Transverse colon (tissue), 4 donors: Measurements from ENCODE around the gene NUP54. TPM values are rescaled to one million over a fixed set of nuclear protein-coding genes. Genes with fewer than 3 reads are reported as not detected.
A peak's percentile ranks its signal among the peaks of the same experiment; 100 is the strongest.

Experiments
- DNase-seq: peaks from one replicate; pipeline ENCODE4 v3.0.0-alpha.2; 2019
- H3K27ac ChIP-seq, 4 donors: fragments of 200-600 bp; sonication (generic); 2 replicates each; pipeline ENCODE4 v1.5.1; 2016 to 2018; ENCODE audit warnings: inconsistent platforms in 4 of 4
- H3K27me3 ChIP-seq: fragments of 200-600 bp; sonication (generic); 2 replicates; pipeline ENCODE4 v1.5.1; 2017; ENCODE audit warnings: inconsistent platforms
- H3K36me3 ChIP-seq, 4 donors: fragments of 200-600 bp; sonication (generic); 2 replicates each; pipeline ENCODE4 v1.5.1; 2017 to 2019; ENCODE audit warnings: inconsistent platforms in 4 of 4
- H3K4me1 ChIP-seq, 4 donors: fragments of 200-600 bp; sonication (generic); 2 replicates each; pipeline ENCODE4 v1.5.1; 2017 to 2020; ENCODE audit warnings: inconsistent platforms in 4 of 4
- H3K4me3 ChIP-seq, 4 donors: fragments of 200-600 bp; sonication (generic); 1 replicate in 1 of 4; 2 replicates in 3 of 4; pipeline versions ENCODE4 v1.5.1 to v1.6.1; 2017 to 2019; ENCODE audit warnings: inconsistent platforms in 4 of 4
- H3K9me3 ChIP-seq, 2 donors: fragments of 200-600 bp; sonication (generic); 2 replicates each; pipeline ENCODE4 v1.5.1; 2017 to 2019; ENCODE audit warnings: inconsistent platforms in 2 of 2
- EP300 ChIP-seq: sonication (generic); formaldehyde crosslinking; IDR thresholded peaks from one replicate; pipeline ENCODE4 v1.6.1; 2017; ENCODE audit warnings: antibody characterized with exemption, low read depth
- POLR2A ChIP-seq: fragments of 450-650 bp; IDR thresholded peaks from one replicate; pipeline ENCODE4 v1.6.1; 2016; ENCODE audit warnings: antibody characterized with exemption, mild to moderate bottlenecking, moderate library complexity
- POLR2AphosphoS5 ChIP-seq, 3 donors: sonication (generic); formaldehyde crosslinking; IDR thresholded peaks; one replicate each; pipeline ENCODE4 v1.6.1; 2016; ENCODE audit warnings: antibody characterized with exemption in 3 of 3
- WGBS, 2 donors: methylation state at CpG; one replicate each; pipeline ENCODE4 v1.1.5; 2018; ENCODE audit warnings: low coverage in 1 of 2; 5-methylcytosine and 5-hydroxymethylcytosine counted together
- in situ Hi-C, 4 donors: fragments of 200-750 bp; cut with MboI; loops; one replicate each; pipeline versions ENCODE4 v1.15.0 to v1.15.1; 2017; ENCODE audit warnings: low sequenced_read_pairs in 3 of 4, low pct_ligation_motif_present in 1 of 4, low pct_unique_long_range_greater_than_20kb in 1 of 4
- intact Hi-C: fragments of 100-400 bp; cut with DNase I; formaldehyde crosslinking; loops from one replicate; pipeline ENCODE4 v1.15.1; 2023; ENCODE audit warnings: low total_unique reads
- total RNA-seq, 4 donors: library from RNA; depleted of rRNA; stranded (reverse); fragments of >200 nt; gene quantifications; one replicate each; pipeline ENCODE4 v1.1.0, GENCODE V29; 2016
- TF ChIP-seq, protein P1 (sequence below), 5 experiments: fragments of 200-600 bp in 3 of 5; fragments of 450-650 bp in 2 of 5; sonication (generic) in 3 of 5; IDR thresholded peaks; 1 replicate in 2 of 5; 2 replicates in 3 of 5; pipeline ENCODE4 v1.5.1; 2016 to 2017; ENCODE audit warnings: antibody characterized with exemption in 5 of 5, inconsistent platforms in 3 of 5, mild to moderate bottlenecking in 2 of 5, moderate library complexity in 1 of 5

NUP54 gene
- total RNA-seq: 100 to 1,000 TPM in 1 of 4 donors, 10 to 100 TPM in 2, 1 to 10 TPM in 1; 7.0 to 142 (median 29.2) TPM

DNA sequence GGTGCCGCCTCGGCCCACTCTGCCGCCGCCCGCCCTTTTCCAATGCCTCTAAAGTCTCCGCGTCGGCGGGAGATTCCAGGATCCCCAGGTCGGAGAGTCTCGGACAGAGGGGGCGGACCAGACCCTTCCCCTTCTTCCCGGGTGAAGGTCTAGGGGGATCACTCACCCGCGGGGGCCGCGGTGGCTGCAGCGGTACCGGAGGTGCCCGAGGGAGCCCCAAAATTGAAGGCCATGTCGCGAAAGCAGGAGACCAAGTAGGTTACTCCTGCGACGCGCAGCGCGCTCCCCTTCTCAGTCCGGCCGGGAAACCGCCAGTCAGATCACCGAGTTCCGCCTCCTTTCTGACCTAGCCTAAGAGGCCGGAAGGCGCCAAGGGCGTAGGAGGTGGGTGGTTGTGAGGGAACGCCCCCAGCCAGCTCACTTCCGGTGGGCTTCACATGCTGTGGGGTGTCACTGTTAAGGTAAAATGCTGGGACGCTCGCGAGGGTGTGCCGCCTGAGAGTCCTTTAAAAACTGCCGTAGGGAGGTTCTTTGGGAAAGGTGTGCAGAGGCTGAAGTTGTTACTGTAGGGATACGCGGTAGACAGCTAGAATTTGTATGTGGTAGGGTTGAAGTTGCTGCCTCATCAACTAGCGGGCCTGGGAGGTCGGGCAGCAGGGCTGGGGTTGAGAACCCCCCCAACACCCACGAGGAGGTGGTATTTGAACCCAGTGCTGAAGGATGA, at the start of gene NUP54:
Gene NUP54, minus strand, starts transcription at position 256 of the 724 bp plus-strand sequence. Its CDS starts 23 bp downstream, at position 233.
- no peaks in the 10 kb centered on the region for H3K27me3 ChIP-seq
- WGBS, 2 donors: 1% methylated on average over 44 of the region's 47 CpGs; no CpG with 5 or more reads in 1 of the 2 donors
- H3K9me3 ChIP-seq: no peaks in the 10 kb centered on the region
- H3K4me1 ChIP-seq: peaks cover 17 to 33% (median 22%) of the 10 kb centered on the region in 4 donors
- peak; percentile 96 for DNase-seq
- peak within 1 kb of the TSS; percentile 70 to 96 (median 84) for H3K4me3 ChIP-seq
- H3K36me3 ChIP-seq: peaks cover 0 to 6% (median 3%) of the 10 kb centered on the region in 4 donors
- intact Hi-C loops (no loop called here), in situ Hi-C loops (no loop called here)
- TF ChIP-seq POLR2A (peak; percentile 94), POLR2AphosphoS5 (IDR thresholded peaks at IDR 0.05) (peak; percentile 90 to 94 (median 93)), EP300 (no peak)
- TF ChIP-seq, protein P1, sequence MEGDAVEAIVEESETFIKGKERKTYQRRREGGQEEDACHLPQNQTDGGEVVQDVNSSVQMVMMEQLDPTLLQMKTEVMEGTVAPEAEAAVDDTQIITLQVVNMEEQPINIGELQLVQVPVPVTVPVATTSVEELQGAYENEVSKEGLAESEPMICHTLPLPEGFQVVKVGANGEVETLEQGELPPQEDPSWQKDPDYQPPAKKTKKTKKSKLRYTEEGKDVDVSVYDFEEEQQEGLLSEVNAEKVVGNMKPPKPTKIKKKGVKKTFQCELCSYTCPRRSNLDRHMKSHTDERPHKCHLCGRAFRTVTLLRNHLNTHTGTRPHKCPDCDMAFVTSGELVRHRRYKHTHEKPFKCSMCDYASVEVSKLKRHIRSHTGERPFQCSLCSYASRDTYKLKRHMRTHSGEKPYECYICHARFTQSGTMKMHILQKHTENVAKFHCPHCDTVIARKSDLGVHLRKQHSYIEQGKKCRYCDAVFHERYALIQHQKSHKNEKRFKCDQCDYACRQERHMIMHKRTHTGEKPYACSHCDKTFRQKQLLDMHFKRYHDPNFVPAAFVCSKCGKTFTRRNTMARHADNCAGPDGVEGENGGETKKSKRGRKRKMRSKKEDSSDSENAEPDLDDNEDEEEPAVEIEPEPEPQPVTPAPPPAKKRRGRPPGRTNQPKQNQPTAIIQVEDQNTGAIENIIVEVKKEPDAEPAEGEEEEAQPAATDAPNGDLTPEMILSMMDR (IDR thresholded peaks at IDR 0.05): no peak
- H3K27ac ChIP-seq: peak within 1 kb of the TSS; percentile 91 to 97 (median 94)

DNA sequence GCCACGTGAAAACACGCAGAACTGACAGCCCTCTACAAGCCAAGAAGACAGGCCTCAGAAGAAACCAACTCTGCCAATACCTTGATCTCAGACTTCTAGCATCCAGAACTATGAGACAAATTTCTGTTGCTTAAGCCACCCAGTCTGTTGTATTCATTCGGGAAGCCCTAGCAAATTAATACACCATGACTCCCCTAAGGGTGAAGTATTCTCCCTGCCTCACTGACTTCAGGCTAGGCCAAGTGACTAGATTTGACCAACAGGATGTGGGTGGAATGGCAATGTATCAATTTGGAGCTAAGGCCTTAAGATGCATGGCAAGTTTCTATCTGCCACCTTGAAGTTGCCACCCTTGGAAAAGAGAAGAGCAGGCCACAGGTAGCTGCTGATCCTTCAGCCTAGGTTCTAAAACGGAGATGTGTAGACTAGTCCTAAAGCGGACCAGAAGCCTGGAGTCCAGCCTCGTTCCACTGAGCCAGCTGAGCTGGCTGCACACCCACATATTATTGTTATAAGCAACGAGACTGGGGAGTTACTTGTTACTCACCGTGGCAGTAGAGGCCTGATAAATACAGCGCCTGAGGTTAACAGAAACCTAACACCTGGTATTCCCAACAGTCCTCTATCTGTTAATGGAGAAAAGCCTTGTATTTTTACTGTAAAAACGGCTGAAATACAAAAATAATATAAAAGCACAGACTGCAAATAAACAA, 49.0 kb upstream of the NUP54 start:
- in situ Hi-C loops: loop anchor here in 2 of 4 donors (25.0 kb wide), 2 partner anchors 165 to 315 kb away; no protein-coding TSS in a partner anchor
- Histone ChIP-seq H3K4me1 (peaks cover 55 to 96% (median 77%) of the 10 kb centered on the region in 4 donors), H3K4me3 (no peak overlapping the region), H3K36me3 (peaks cover 0 to 23% (median 8%) of the 10 kb centered on the region in 4 donors), H3K27me3 (no peaks in the 10 kb centered on the region), H3K27ac (peak overlapping the region; percentile 79 to 92 (median 88)), H3K9me3 (no peaks in the 10 kb centered on the region)
- WGBS, 2 donors: 23 to 61% methylated on average over 2 to 10 of the region's 10 CpGs
- TF ChIP-seq, protein P1 (IDR thresholded peaks at IDR 0.05): no peak
- TF ChIP-seq POLR2AphosphoS5 (IDR thresholded peaks at IDR 0.05): no peak
- no peak for DNase-seq
- intact Hi-C loops: no loop called here

DNA sequence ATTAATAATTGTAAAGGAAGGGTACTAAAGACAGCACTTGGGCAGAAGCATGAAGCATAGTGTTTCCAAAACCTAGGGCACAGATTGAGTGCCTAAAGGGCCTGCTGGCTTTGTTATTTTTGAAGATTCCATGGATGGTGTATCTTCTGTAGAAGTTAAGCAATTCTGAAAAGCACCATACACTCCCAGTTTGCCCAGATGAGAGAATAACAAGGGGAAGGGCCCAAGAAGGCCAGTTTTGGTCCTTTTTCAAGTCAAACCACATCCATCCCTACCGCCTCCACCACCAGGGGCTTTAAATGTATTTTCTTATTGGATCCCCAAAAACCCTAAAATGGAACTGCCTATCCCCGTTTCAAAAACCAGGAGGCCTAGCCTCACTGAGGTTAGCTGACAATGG, 48.2 kb upstream of the NUP54 start:
- H3K4me3 ChIP-seq: no peak overlapping the region
- 92 to 100% methylated on average over 2 of the region's 2 CpGs for WGBS, 2 donors
- in situ Hi-C loops (loop anchor here in 2 of 4 donors (25.0 kb wide), 2 partner anchors 166 to 316 kb away; no protein-coding TSS in a partner anchor), intact Hi-C loops (no loop called here)
- H3K4me1 ChIP-seq: peaks cover 50 to 89% (median 75%) of the 10 kb centered on the region in 4 donors
- H3K27me3 ChIP-seq: no peaks in the 10 kb centered on the region
- peak overlapping the region; percentile 79 to 92 (median 88) for H3K27ac ChIP-seq
- peaks cover 0 to 23% (median 8%) of the 10 kb centered on the region in 4 donors for H3K36me3 ChIP-seq
- H3K9me3 ChIP-seq: no peaks in the 10 kb centered on the region
- TF ChIP-seq, protein P1 (IDR thresholded peaks at IDR 0.05): no peak
- TF ChIP-seq POLR2AphosphoS5 (IDR thresholded peaks at IDR 0.05) (no peak), POLR2A (no peak), EP300 (no peak)
- no peak for DNase-seq

GRCh38 chr4:76195326-76195725, 47.1 kb upstream of the NUP54 start:
- Histone ChIP-seq H3K36me3 (peaks cover 0 to 23% (median 8%) of the 10 kb centered on the region in 4 donors), H3K4me1 (peaks cover 41 to 79% (median 65%) of the 10 kb centered on the region in 4 donors), H3K4me3 (no peak overlapping the region), H3K9me3 (no peaks in the 10 kb centered on the region), H3K27me3 (no peaks in the 10 kb centered on the region), H3K27ac (peak overlapping the region in 3 of 4 donors; percentile 52 to 92 (median 79))
- TF ChIP-seq POLR2AphosphoS5 (IDR thresholded peaks at IDR 0.05): no peak
- TF ChIP-seq, protein P1 (IDR thresholded peaks at IDR 0.05): no peak
- TF ChIP-seq POLR2A: no peak
- no peak for TF ChIP-seq EP300
- no peak for DNase-seq
- intact Hi-C loops: no loop called here
- 78 to 86% methylated on average over 2 to 3 of the region's 3 CpGs for WGBS, 2 donors
- in situ Hi-C loops: loop anchor here in 2 of 4 donors (25.0 kb wide), 2 partner anchors 167 to 317 kb away; no protein-coding TSS in a partner anchor
